ENCODE results near the gene ASB13. TPM values are rescaled to one million over a fixed set of nuclear protein-coding genes. Genes with fewer than 3 reads are reported as not detected.
A peak's percentile ranks its signal among the peaks of the same experiment; 100 is the strongest.

ASB13 gene
- total RNA-seq, 1 donor from 2014 or later: 11.2 TPM

GRCh38 chr10:5647507-5648240, 18.7 kb downstream of the ASB13 start:
- no peak for DNase-seq

GRCh38 chr10:5645944-5646617, 20.3 kb downstream of the ASB13 start:
- DNase-seq: peak; percentile 47

- no peak for DNase-seq
Observed at GRCh38 chr10:5645375-5645774, 21.0 kb downstream of the ASB13 start.

- DNase-seq: no peak
Observed at GRCh38 chr10:5644930-5645329, 21.5 kb downstream of the ASB13 start.

- peak; percentile 83 for DNase-seq
Observed at GRCh38 chr10:5643346-5644067, 22.9 kb downstream of the ASB13 start.

- DNase-seq: no peak
Observed at GRCh38 chr10:5641501-5641900, 24.9 kb downstream of the ASB13 start.

GRCh38 chr10:5640501-5640900, 25.9 kb downstream of the ASB13 start:
- DNase-seq: no peak

- DNase-seq: no peak
Observed at GRCh38 chr10:5640036-5640435, 26.4 kb downstream of the ASB13 start.

GRCh38 chr10:5639066-5639465, 27.3 kb downstream of the ASB13 start:
- DNase-seq: no peak

- DNase-seq: no peak
Observed at GRCh38 chr10:5638494-5638893, 27.9 kb downstream of the ASB13 start.

- peak; percentile 67 for DNase-seq
Observed at GRCh38 chr10:5634918-5635317, 31.5 kb downstream of the ASB13 start.

- DNase-seq: no peak
Observed at GRCh38 chr10:5633166-5633749, 33.1 kb downstream of the ASB13 start.

GRCh38 chr10:5632446-5632845, 33.9 kb downstream of the ASB13 start:
- no peak for DNase-seq

GRCh38 chr10:5631936-5632335, 34.5 kb downstream of the ASB13 start:
- no peak for DNase-seq

- no peak for DNase-seq
Observed at GRCh38 chr10:5630112-5630436, 36.3 kb downstream of the ASB13 start.

- DNase-seq: peak; percentile 90
Observed at GRCh38 chr10:5629303-5630111, 36.9 kb downstream of the ASB13 start.

GRCh38 chr10:5628451-5629302, 37.7 kb downstream of the ASB13 start:
- DNase-seq: peak; percentile 82

- DNase-seq: no peak
Observed at GRCh38 chr10:5627486-5628044, 38.8 kb downstream of the ASB13 start.

- DNase-seq: peak; percentile 91
Observed at GRCh38 chr10:5625992-5626777, 40.2 kb downstream of the ASB13 start.

- no peak for DNase-seq
Observed at GRCh38 chr10:5624701-5625100, 41.7 kb downstream of the ASB13 start.

Data from tongue (tissue), 2 donors.